22Rv1 (cell line): ENCODE data around the gene AKNA.

Source experiments
- H3K27ac ChIP-seq: fragments of 450-650 bp; 2 replicates; pipeline ENCODE4 v1.5.1; 2017
- CTCF ChIP-seq: fragments of 450-650 bp; IDR thresholded peaks from 2 replicates; pipeline ENCODE4 v1.5.1; 2017; ENCODE audit warnings: mild to moderate bottlenecking
- ZFX ChIP-seq: fragments of 450-650 bp; IDR thresholded peaks from 2 replicates; pipeline ENCODE4 v1.6.1; 2017; ENCODE audit warnings: antibody characterized with exemption, borderline replicate concordance

Gene AKNA

GRCh38 chr9:114357360-114357759 is 30.4 kb downstream of the AKNA start:
- no peak overlapping the region for H3K27ac ChIP-seq
- TF ChIP-seq ZFX (no peak), CTCF (no peak)

GRCh38 chr9:114356792-114357191 is 31.0 kb downstream of the AKNA start:
- TF ChIP-seq ZFX = no peak
- no peak for TF ChIP-seq CTCF
- no peak overlapping the region for H3K27ac ChIP-seq

- TF ChIP-seq ZFX (no peak), CTCF (no peak)
- H3K27ac ChIP-seq = no peak overlapping the region
Measured at GRCh38 chr9:114355821-114356220, 32.0 kb downstream of the AKNA start.

GRCh38 chr9:114351932-114352331 is 35.9 kb downstream of the AKNA start:
- no peak overlapping the region for H3K27ac ChIP-seq
- TF ChIP-seq ZFX (no peak), CTCF (no peak)

GRCh38 chr9:114350636-114351401 is 37.0 kb downstream of the AKNA start:
- H3K27ac ChIP-seq = no peak overlapping the region
- TF ChIP-seq CTCF = no peak
- no peak for TF ChIP-seq ZFX

- no peak overlapping the region for H3K27ac ChIP-seq
- TF ChIP-seq CTCF (no peak), ZFX (no peak)
Measured at GRCh38 chr9:114349713-114350480, 37.9 kb downstream of the AKNA start.

- no peak for TF ChIP-seq CTCF
- no peak for TF ChIP-seq ZFX
- no peak overlapping the region for H3K27ac ChIP-seq
Measured at GRCh38 chr9:114348906-114349482, 38.8 kb downstream of the AKNA start.
